ENCODE data around the gene PITPNM3.

PITPNM3 gene

GRCh38 chr17:6450926-6451832, 105.2 kb downstream of the PITPNM3 start:
- no peak overlapping the region for H3K4me3 ChIP-seq (ENCODE audit: low read depth, low read length)
- no peak for DNase-seq (ENCODE audit: low read depth)
- in situ Hi-C loops (cut with HindIII; ENCODE audit: low sequenced_read_pairs): no loop called here
- no peak for TF ChIP-seq CTCF (IDR thresholded peaks at IDR 0.05; ENCODE audit: low read depth, low read length, missing control alignments)

GRCh38 chr17:6449307-6449706, 107.0 kb downstream of the PITPNM3 start:
- TF ChIP-seq CTCF (IDR thresholded peaks at IDR 0.05; ENCODE audit: low read depth, low read length, missing control alignments): no peak
- in situ Hi-C loops (cut with HindIII; ENCODE audit: low sequenced_read_pairs): no loop called here
- DNase-seq (ENCODE audit: low read depth): no peak

GRCh38 chr17:6448473-6448872, 107.9 kb downstream of the PITPNM3 start:
- H3K4me3 ChIP-seq (ENCODE audit: low read depth, low read length): no peak overlapping the region
- TF ChIP-seq CTCF (IDR thresholded peaks at IDR 0.05; ENCODE audit: low read depth, low read length, missing control alignments): no peak
- no peak for DNase-seq (ENCODE audit: low read depth)
- in situ Hi-C loops (cut with HindIII; ENCODE audit: low sequenced_read_pairs): no loop called here

More at GRCh38 chr17:6449307-6449706, 107.0 kb downstream of the PITPNM3 start:
- H3K4me3 ChIP-seq (ENCODE audit: low read depth, low read length): no peak overlapping the region

- TF ChIP-seq CTCF (IDR thresholded peaks at IDR 0.05; ENCODE audit: low read depth, low read length, missing control alignments): no peak
- no peak for DNase-seq (ENCODE audit: low read depth)
- H3K4me3 ChIP-seq (ENCODE audit: low read depth, low read length): no peak overlapping the region
- in situ Hi-C loops (cut with HindIII; ENCODE audit: low sequenced_read_pairs): no loop called here
Observed at GRCh38 chr17:6446516-6447100, 109.7 kb downstream of the PITPNM3 start.

- in situ Hi-C loops (cut with HindIII; ENCODE audit: low sequenced_read_pairs): no loop called here
- no peak for TF ChIP-seq CTCF (IDR thresholded peaks at IDR 0.05; ENCODE audit: low read depth, low read length, missing control alignments)
- no peak for DNase-seq (ENCODE audit: low read depth)
- peak overlapping the region; percentile 54 for H3K4me3 ChIP-seq (ENCODE audit: low read depth, low read length)
Observed at GRCh38 chr17:6444571-6445335, 111.6 kb downstream of the PITPNM3 start.
